ENCODE results near the gene IL1F10. TPM values are rescaled to one million over a fixed set of nuclear protein-coding genes. Genes with fewer than 3 reads are reported as not detected.
A peak's percentile ranks its signal among the peaks of the same experiment; 100 is the strongest.

The IL1F10 gene
- total and polyA plus RNA-seq, 8 donors, result not detected

GRCh38 chr2:113114996-113115395 is 47.2 kb downstream of the IL1F10 start:
- H3K4me1 ChIP-seq, result peaks cover 0 to 40% of the 10 kb centered on the region in 2 donors
- ATAC-seq (no peak), DNase-seq (no peak)
- TF ChIP-seq, protein P1, sequence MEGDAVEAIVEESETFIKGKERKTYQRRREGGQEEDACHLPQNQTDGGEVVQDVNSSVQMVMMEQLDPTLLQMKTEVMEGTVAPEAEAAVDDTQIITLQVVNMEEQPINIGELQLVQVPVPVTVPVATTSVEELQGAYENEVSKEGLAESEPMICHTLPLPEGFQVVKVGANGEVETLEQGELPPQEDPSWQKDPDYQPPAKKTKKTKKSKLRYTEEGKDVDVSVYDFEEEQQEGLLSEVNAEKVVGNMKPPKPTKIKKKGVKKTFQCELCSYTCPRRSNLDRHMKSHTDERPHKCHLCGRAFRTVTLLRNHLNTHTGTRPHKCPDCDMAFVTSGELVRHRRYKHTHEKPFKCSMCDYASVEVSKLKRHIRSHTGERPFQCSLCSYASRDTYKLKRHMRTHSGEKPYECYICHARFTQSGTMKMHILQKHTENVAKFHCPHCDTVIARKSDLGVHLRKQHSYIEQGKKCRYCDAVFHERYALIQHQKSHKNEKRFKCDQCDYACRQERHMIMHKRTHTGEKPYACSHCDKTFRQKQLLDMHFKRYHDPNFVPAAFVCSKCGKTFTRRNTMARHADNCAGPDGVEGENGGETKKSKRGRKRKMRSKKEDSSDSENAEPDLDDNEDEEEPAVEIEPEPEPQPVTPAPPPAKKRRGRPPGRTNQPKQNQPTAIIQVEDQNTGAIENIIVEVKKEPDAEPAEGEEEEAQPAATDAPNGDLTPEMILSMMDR (IDR thresholded peaks at IDR 0.05), result no peak
- H3K27ac ChIP-seq, result no peak overlapping the region
- no peaks in the 10 kb centered on the region for H3K36me3 ChIP-seq
- no peaks in the 10 kb centered on the region for H3K27me3 ChIP-seq
- no peaks in the 10 kb centered on the region for H3K9me3 ChIP-seq
- H3K4me3 ChIP-seq, result no peak overlapping the region
- intact Hi-C loops (cut with DNase I), result no loop called here

- TF ChIP-seq, protein P1 (IDR thresholded peaks at IDR 0.05), result no peak
- DNase-seq (no peak), ATAC-seq (no peak)
- intact Hi-C loops (cut with DNase I), result no loop called here
- H3K4me3 ChIP-seq, result no peak overlapping the region
- no peaks in the 10 kb centered on the region for H3K9me3 ChIP-seq
- H3K27ac ChIP-seq, result peak overlapping the region in 1 of 2 donors; percentile 67
- no peaks in the 10 kb centered on the region for H3K36me3 ChIP-seq
- H3K4me1 ChIP-seq, result peaks cover 0 to 36% of the 10 kb centered on the region in 2 donors
- H3K27me3 ChIP-seq, result no peaks in the 10 kb centered on the region
Measured at GRCh38 chr2:113116100-113116958, 48.6 kb downstream of the IL1F10 start.

GRCh38 chr2:113117541-113118262 is 49.9 kb downstream of the IL1F10 start:
- intact Hi-C loops (cut with DNase I), result no loop called here
- ATAC-seq, result peak; percentile 93
- peaks cover 0 to 23% of the 10 kb centered on the region in 2 donors for H3K4me1 ChIP-seq
- no peaks in the 10 kb centered on the region for H3K27me3 ChIP-seq
- H3K9me3 ChIP-seq, result no peaks in the 10 kb centered on the region
- H3K27ac ChIP-seq, result no peak overlapping the region
- H3K36me3 ChIP-seq, result no peaks in the 10 kb centered on the region
- TF ChIP-seq, protein P1 (IDR thresholded peaks at IDR 0.05), result no peak
- peak in 2 of 4 donors; percentile 71 to 76 for DNase-seq
- no peak overlapping the region for H3K4me3 ChIP-seq

DNA sequence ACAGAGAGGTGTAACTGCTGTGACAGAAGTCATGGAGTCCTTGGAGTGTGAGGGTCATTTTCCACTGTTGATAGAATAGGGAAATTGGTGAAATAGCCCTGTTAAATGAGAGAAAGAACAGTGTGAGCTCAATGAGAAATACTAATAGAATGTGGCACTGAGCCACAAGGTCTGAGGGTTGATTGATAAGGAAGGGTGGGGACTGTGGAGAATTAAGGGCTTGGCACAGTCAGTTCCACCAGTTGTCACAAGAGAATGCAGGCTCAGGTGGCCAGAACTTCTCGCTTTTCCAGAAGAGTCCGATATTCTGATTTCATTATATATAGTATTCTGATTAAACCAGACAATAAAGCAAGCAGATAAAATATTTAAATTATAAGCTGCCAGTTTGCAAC is 50.5 kb downstream of the IL1F10 start:
- H3K4me3 ChIP-seq, result no peak overlapping the region
- H3K27ac ChIP-seq, result no peak overlapping the region
- H3K9me3 ChIP-seq, result no peaks in the 10 kb centered on the region
- ATAC-seq, result no peak
- intact Hi-C loops (cut with DNase I), result no loop called here
- TF ChIP-seq, protein P1 (IDR thresholded peaks at IDR 0.05), result no peak
- DNase-seq, result no peak
- no peaks in the 10 kb centered on the region for H3K27me3 ChIP-seq
- H3K4me1 ChIP-seq, result peaks cover 0 to 24% of the 10 kb centered on the region in 2 donors
- no peaks in the 10 kb centered on the region for H3K36me3 ChIP-seq

GRCh38 chr2:113119111-113119510 is 51.3 kb downstream of the IL1F10 start:
- TF ChIP-seq, protein P1 (IDR thresholded peaks at IDR 0.05), result no peak
- no peak for ATAC-seq
- H3K4me3 ChIP-seq, result no peak overlapping the region

More at GRCh38 chr2:113119111-113119510, 51.3 kb downstream of the IL1F10 start:
- H3K27ac ChIP-seq, result no peak overlapping the region
- H3K36me3 ChIP-seq, result no peaks in the 10 kb centered on the region
- intact Hi-C loops (cut with DNase I), result no loop called here
- DNase-seq, result no peak
- peaks cover 0 to 32% of the 10 kb centered on the region in 2 donors for H3K4me1 ChIP-seq
- H3K27me3 ChIP-seq, result no peaks in the 10 kb centered on the region
- no peaks in the 10 kb centered on the region for H3K9me3 ChIP-seq
